GM10266 (cell line): ENCODE data around the gene PDPR.
"Not testable (repeated sequence)": the region's sequence is repeated elsewhere in the genome, so short reads cannot be mapped to it uniquely, and the experiment has no call there.

Source experiments
- DNase-seq: peaks from one replicate; pipeline ENCODE4 v3.0.0; 2012; ENCODE audit errors: extremely low spot score
- TF ChIP-seq, protein P1 (sequence below): IDR thresholded peaks from 2 replicates; pipeline ENCODE4 v1.5.1; 2012; ENCODE audit warnings: mild to moderate bottlenecking, low read depth; ENCODE audit not compliant: control insufficient read depth, insufficient read depth; ENCODE audit errors: missing control alignments

The PDPR gene

GRCh38 chr16:70160821-70161220 lies 46.7 kb downstream of the PDPR start:
- TF ChIP-seq, protein P1, sequence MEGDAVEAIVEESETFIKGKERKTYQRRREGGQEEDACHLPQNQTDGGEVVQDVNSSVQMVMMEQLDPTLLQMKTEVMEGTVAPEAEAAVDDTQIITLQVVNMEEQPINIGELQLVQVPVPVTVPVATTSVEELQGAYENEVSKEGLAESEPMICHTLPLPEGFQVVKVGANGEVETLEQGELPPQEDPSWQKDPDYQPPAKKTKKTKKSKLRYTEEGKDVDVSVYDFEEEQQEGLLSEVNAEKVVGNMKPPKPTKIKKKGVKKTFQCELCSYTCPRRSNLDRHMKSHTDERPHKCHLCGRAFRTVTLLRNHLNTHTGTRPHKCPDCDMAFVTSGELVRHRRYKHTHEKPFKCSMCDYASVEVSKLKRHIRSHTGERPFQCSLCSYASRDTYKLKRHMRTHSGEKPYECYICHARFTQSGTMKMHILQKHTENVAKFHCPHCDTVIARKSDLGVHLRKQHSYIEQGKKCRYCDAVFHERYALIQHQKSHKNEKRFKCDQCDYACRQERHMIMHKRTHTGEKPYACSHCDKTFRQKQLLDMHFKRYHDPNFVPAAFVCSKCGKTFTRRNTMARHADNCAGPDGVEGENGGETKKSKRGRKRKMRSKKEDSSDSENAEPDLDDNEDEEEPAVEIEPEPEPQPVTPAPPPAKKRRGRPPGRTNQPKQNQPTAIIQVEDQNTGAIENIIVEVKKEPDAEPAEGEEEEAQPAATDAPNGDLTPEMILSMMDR: no peak
- DNase-seq: peak; percentile 5

DNA sequence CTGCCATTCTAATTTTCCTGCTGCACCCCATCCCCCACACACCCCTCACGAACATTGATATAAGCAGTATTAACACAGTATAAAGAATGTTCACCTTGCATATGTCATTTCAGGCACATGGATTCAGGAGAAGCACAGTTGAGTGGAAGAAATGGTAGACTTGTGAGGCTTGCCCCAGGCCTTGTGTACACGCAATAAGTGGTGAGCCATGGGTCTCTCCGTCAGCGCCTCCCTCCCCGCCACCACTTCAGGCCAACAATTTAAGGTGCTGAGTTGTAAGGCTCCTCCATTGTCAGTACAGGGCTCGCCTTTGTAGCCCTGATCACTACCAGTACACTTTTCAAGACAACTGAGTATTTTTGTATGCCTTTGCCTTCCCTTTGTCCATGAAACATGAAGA lies 47.2 kb downstream of the PDPR start:
- TF ChIP-seq, protein P1: no peak
- peak; percentile 16 for DNase-seq

- TF ChIP-seq, protein P1: no peak
- peak; percentile 19 for DNase-seq
These were observed 47.9 kb downstream of the PDPR start for GRCh38 chr16:70162041-70162451.

DNA sequence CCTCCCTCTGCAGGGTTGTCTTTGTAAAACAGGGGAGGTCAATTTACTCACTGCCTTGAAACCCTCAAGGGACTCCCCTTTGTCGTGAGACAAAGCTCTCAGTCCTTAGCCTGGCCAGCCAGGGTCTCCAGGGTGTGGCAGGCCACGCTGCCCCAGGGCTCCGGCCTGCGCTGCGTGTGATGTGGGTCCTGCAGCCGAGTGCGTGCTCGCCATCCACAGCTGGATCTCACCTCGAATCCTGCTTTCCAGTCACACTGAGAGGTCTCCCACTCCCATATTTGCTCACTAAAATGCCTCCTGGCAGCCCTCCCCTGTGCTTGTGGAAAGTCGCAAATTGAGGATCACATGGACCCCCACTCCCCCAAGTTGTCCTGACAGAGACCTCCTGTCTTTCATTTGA lies 49.5 kb downstream of the PDPR start:
- TF ChIP-seq, protein P1: no peak
- no peak for DNase-seq

- DNase-seq: not testable (repeated sequence)
These were observed 52.6 kb downstream of the PDPR start for GRCh38 chr16:70166688-70167087.

DNA sequence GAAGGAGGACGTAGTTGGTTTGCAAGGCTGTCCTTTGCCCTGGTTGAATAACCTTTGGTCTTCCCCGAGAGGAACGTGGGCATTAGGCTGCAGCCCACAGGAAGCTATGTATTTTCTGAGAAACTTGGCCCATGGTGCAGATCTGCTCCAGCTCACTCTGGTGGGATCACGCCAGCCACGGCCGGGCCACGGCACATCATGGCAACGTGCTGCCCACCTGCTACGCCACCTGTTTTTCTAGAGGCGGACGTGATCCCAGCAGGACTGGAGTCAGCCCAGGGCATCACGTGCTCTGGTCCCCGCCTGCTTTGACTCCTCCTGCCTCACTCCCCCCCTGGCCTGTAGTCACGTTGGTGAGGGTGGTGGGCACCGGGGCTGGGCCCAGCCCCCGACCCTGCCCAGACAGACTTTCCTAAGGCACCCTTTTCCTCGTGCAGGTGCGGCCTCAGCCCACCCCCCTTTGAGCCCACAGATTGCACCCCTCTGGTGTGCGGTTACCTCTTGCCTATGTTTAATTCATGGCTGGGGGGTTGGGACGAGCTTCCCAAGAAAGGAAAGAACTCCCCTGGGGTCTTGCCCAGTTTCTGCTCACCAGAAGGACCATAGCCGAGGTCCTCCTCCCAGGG lies 59.2 kb downstream of the PDPR start, which contains the start of gene CLEC18C:
CLEC18C (plus strand) TSS at position 576 of the 626 bp plus-strand sequence. CDS start 492 bp downstream, outside the sequence.
- not testable (repeated sequence) for DNase-seq

DNA sequence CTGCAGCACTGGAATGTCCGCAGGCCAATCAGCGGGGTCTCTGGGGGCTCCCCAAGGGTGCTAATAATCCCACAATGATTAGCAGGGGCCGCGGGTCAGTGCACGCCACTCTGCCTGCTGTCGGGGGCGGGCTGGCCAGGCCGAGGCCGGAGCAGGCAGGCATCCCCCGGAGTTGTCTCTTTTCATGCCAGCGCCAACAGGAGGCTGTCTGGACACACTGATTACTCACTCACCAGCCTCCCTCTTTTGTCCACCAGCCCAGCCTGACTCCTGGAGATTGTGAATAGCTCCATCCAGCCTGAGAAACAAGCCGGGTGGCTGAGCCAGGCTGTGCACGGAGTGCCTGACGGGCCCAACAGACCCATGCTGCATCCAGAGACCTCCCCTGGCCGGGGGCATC lies 59.8 kb downstream of the PDPR start:
- DNase-seq: not testable (repeated sequence)

DNA sequence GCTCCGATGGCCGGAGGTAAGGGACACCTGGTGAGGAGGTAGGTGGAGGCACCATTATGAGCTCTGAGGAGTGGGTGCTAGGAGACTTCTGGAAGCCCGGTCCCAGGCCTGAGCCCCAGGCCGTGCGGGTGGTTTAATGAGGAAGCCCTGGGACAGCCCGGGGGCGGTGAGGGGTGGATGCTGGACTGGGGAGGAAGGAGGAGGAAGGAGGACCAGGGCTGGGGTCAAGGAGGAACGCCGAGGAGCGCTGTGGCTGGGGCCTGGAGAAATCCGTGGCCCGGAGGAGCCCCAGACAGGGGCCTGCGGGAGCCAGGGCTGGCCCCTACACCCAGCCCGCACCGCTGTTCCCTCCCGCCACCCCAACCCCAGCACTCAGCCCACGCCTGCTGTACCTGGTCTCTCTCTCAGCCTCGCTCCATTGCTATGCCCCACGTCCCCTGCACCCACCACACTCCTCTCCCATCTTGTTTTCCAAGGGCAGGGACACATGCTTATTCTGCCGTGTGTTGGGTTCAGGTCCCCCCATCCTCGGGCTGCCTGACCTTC lies 60.3 kb downstream of the PDPR start:
- not testable (repeated sequence) for DNase-seq

GRCh38 chr16:70187858-70188607 lies 73.9 kb downstream of the PDPR start:
- DNase-seq: not testable (repeated sequence)

GRCh38 chr16:70188608-70188915 lies 74.4 kb downstream of the PDPR start:
- DNase-seq: not testable (repeated sequence)

- not testable (repeated sequence) for DNase-seq
These were observed 76.4 kb downstream of the PDPR start for GRCh38 chr16:70190574-70190973.

GRCh38 chr16:70196683-70197300 lies 82.7 kb downstream of the PDPR start:
- not testable (repeated sequence) for DNase-seq

- DNase-seq: not testable (repeated sequence)
These were observed 83.5 kb downstream of the PDPR start for GRCh38 chr16:70197611-70198010.

- DNase-seq: not testable (repeated sequence)
These were observed 84.1 kb downstream of the PDPR start for GRCh38 chr16:70198230-70198629.

- DNase-seq: not testable (repeated sequence)
These were observed 84.5 kb downstream of the PDPR start for GRCh38 chr16:70198666-70199065.

DNA sequence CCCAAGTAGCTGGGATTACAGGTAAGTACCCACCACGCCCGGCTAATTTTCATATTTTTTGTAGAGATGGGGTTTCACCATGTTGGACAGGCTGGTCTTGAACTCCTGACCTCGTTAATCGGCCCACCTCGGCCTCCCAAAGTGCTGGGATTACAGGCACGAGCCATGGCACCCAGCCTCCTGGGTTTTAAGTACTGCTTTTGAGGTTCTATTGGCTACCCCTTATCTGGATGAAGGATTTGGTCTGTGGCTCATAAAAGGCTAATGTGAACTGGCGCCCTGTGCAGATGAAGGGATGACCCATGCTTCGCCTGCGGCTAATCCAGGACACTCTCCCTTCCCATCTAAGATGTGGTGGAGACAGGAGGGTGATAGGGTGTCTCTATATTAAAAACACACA lies 85.0 kb downstream of the PDPR start:
- DNase-seq: not testable (repeated sequence)
